GM06990 (cell line): ENCODE measurements around the gene MYH6.
"Not testable (repeated sequence)": the region's sequence is repeated elsewhere in the genome, so short reads cannot be mapped to it uniquely, and the experiment has no call there.

Experiments used
- DNase-seq: peaks from one replicate; pipeline ENCODE4 v3.0.0-alpha.2; 2011; ENCODE audit not compliant: insufficient read length; ENCODE audit errors: extremely low read depth
- H3K27me3 ChIP-seq: replicated peaks from 2 replicates; pipeline ENCODE4 v1.6.0; 2011; ENCODE audit warnings: low read length; ENCODE audit not compliant: control insufficient read depth, insufficient read depth
- H3K36me3 ChIP-seq: 2 replicates; pipeline ENCODE4 v1.5.1; 2011; ENCODE audit warnings: low read length; ENCODE audit not compliant: control insufficient read depth, insufficient read depth
- H3K4me3 ChIP-seq: replicated peaks from 2 replicates; pipeline ENCODE4 v1.5.1; 2011; ENCODE audit warnings: low read depth, mild to moderate bottlenecking, control low read depth, low read length
- TF ChIP-seq, protein P1 (sequence below): IDR thresholded peaks from 2 replicates; pipeline ENCODE4 v1.5.1; 2011; ENCODE audit warnings: low read length, control low read depth, mild to moderate bottlenecking, inconsistent platforms; ENCODE audit not compliant: insufficient read depth, poor library complexity, severe bottlenecking

The MYH6 gene

DNA sequence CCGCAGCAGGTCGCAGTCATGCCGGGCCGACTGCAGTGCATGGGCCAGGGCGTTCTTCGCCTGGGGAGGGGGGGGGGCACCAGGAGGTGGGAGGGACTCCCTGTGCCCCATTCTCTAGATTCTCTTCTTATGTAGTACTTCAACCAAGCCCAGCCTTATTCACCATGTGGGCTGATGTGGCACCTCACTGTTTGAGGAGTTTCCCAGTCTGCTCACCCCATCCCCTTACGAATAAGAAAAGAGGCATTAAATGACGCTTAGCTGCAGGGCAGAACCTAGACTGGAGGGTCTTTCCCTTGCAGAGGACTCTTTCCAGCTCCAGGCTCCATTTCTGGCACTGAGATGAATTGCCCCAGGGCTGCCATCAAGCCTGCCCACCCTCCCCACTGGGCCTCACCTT lies 19.1 kb downstream of the MYH6 start:
- Histone ChIP-seq H3K4me3 (no peak overlapping the region), H3K27me3 (no peaks in the 10 kb centered on the region; the same call in 1 of the 2 replicates), H3K36me3 (no peaks in the 10 kb centered on the region)
- TF ChIP-seq, protein P1, sequence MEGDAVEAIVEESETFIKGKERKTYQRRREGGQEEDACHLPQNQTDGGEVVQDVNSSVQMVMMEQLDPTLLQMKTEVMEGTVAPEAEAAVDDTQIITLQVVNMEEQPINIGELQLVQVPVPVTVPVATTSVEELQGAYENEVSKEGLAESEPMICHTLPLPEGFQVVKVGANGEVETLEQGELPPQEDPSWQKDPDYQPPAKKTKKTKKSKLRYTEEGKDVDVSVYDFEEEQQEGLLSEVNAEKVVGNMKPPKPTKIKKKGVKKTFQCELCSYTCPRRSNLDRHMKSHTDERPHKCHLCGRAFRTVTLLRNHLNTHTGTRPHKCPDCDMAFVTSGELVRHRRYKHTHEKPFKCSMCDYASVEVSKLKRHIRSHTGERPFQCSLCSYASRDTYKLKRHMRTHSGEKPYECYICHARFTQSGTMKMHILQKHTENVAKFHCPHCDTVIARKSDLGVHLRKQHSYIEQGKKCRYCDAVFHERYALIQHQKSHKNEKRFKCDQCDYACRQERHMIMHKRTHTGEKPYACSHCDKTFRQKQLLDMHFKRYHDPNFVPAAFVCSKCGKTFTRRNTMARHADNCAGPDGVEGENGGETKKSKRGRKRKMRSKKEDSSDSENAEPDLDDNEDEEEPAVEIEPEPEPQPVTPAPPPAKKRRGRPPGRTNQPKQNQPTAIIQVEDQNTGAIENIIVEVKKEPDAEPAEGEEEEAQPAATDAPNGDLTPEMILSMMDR: no peak
- DNase-seq: no peak

DNA sequence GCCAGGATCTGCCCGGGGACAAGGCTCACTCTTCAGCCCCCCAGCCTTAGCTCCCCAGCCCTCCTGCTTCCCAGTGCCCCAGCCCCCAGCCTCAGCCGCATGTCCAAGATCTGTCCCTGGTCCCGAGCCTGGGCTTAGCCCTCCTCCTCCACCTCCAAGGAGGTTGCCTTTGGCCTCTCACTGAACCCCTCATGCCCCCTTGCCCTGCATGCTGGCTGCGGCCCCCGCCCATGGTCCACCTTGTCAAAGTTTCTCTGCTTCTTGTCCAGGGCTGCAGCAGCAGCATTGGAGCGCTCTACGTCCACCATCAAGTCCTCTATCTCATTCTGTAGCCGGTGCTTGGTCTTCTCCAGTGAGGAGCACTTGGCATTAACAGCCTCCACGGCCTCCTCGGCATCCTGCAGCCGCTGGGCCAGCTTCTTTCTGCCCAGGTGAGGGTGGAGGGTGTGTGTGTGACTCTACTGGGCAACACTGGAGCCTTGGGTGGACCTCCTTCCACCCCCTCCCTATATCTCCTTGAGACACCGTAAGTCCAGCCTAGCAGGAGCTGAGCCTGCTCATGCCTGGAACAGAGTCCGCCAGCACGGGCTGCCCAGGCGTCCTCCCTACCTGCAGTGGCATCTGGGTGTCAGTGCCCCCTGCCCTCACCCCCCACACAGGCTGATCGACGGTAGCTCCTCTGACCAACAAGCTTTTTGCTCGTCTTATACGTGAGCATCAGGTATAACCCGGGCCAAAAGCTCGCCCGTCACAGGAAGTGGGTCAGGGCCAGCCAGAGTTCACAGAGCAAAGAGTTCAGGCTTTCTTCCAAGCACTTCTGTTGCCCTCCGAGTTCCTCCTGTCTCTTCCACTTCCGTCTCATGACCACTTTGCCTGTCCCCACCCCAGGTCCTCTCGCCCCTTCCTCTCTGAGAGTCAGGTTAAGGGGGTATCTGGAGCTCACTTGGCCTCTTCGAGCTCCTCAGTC lies 19.9 kb downstream of the MYH6 start:
- TF ChIP-seq, protein P1: no peak
- no peak for DNase-seq
- H3K4me3 ChIP-seq: no peak overlapping the region
- no peaks in the 10 kb centered on the region for H3K36me3 ChIP-seq
- no peaks in the 10 kb centered on the region; the same call in 1 of the 2 replicates for H3K27me3 ChIP-seq

DNA sequence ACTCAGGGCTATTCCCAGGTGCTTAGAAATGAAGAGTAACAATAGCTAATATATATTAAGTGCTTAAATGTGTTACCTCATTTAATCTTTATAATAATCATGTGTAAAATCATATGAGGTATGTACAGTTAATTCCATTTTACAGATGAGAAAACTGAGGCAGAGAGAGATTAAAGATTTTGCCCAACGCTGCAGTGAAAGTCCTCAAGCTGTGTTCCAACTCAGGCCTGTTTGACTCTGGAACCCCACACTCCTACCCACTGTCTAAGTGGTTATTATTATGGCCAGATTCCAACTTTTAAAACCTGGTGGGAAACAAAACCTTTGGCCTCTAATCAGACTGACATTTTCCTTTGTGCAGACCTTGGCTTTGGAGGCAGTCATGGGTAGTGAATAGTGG lies 21.1 kb downstream of the MYH6 start:
- Histone ChIP-seq H3K36me3 (no peaks in the 10 kb centered on the region), H3K4me3 (no peak overlapping the region), H3K27me3 (no peaks in the 10 kb centered on the region; the same call in 1 of the 2 replicates)
- TF ChIP-seq, protein P1: no peak
- no peak for DNase-seq

DNA sequence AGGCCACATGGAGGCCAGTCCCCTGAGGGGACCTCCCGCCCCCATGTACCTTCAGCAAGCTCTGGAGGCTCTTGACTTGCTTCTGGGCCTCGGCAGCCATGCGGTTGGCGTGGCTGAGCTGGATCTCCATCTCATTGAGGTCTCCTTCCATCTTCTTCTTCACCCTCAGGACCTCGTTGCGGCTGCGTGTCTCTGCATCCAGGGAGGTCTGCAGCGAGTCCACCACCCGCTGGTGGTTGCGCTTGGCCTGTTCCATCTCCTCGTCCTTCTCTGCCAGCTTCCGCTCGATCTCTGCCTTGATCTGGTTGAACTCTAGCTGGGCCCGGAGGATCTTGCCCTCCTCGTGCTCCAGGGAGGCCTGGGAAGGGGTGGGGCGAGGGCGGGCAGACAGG lies 21.8 kb downstream of the MYH6 start:
- not testable (repeated sequence) for H3K4me3 ChIP-seq, H3K27me3 ChIP-seq, DNase-seq, H3K36me3 ChIP-seq

DNA sequence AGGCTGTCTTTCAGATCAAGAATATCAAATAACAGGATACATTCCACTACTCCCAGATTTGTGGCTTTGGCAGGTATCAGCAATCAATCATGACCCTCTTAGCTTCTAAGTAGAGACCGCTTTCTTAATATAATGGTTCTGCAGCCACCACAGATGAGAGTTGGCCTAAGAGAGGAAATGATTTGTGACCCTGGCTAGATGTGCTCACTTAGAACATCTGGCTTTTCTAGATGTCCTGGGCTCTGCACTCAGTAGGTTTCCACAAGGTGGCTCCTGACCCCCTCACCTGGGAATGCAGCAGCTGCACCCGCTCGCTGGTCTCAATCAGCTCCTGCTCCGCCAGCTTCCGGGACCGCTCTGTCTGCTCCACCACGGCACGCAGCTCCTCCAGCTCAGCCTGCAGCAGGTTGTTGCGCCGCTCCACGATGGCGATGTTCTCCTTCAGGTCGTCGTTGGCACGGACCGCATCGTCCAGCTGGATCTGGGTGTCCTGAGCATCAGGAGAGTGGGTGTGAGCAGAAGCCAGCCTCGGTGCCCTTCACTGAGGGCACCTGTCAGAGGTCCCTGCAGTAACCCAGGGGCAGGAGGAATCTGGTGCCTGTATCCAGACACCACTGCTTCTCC lies 22.3 kb downstream of the MYH6 start:
- H3K36me3 ChIP-seq: no peaks in the 10 kb centered on the region
- no peak for DNase-seq
- TF ChIP-seq, protein P1: no peak
- H3K4me3 ChIP-seq: no peak overlapping the region
- no peaks in the 10 kb centered on the region; the same call in 1 of the 2 replicates for H3K27me3 ChIP-seq

DNA sequence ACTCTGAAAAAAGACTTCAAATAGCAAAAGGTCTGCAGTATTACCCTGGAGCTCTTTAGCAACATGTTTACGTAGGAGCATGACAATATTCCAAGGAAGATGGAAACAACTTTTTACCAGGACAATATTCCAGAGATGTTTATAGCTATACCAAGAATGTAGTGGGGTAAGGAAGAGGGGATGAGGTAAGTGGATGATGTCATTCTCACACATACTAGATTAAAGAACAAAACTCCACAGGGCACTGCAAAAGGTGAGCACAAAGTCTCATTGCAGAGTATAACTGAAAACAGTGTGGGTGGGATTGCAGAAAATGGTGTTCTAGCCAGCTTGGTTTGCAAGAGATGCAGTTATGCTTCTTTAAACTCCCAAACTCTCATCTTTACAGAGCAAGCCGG lies 22.8 kb downstream of the MYH6 start:
- TF ChIP-seq, protein P1: no peak
- no peak for DNase-seq
- H3K4me3 ChIP-seq: no peak overlapping the region
- no peaks in the 10 kb centered on the region; the same call in 1 of the 2 replicates for H3K27me3 ChIP-seq
- no peaks in the 10 kb centered on the region for H3K36me3 ChIP-seq
